HCT116 (cell line): ENCODE data around the gene PAN3. TPM values are rescaled to one million over a fixed set of nuclear protein-coding genes. Genes with fewer than 3 reads are reported as not detected.

Experiments
- ATAC-seq: fragments of 200-7000 bp; cut with Tn5 transposase; 2 replicates; pipeline ENCODE4 v1.9.1; 2020; ENCODE audit warnings: mild to moderate bottlenecking, moderate library complexity
- BruUV-seq: library from RNA; stranded (reverse); fragments of 400-500 nt; replicated peaks from 2 replicates; lab custom pipeline; 2021; lab: Mats Ljungman, UMichigan
- CTCF ChIA-PET: fragments of 300-600 bp; sonication (Branson Sonifier 250); formaldehyde crosslinking; loops from one replicate; lab custom pipeline; 2021; ENCODE audit warnings: antibody characterized with exemption; lab: Charles Lee
- POLR2A ChIA-PET: fragments of 300-600, 350-600 bp; sonication (Branson Sonifier 250); formaldehyde crosslinking; loops from one replicate; lab custom pipeline; 2021; ENCODE audit warnings: antibody characterized with exemption; lab: Charles Lee
- RAD21 ChIA-PET, 2 experiments: fragments of 300-600 bp; sonication (Branson Sonifier 250); formaldehyde crosslinking; loops; one replicate each; lab custom pipeline; 2023; ENCODE audit warnings: low total read pairs in 2 of 2; ENCODE audit not compliant: uncharacterized antibody in 2 of 2, unreplicated experiment in 2 of 2, low non-redundant PET in 1 of 2; lab: Charles Lee
- DNase-seq: peaks from one replicate; pipeline ENCODE4 v3.0.0-alpha.2; 2010; ENCODE audit warnings: low read depth, low spot score
- H2AFZ ChIP-seq: fragments of 200-600 bp; shearing (Covaris generic), sonication (generic); 2 replicates; pipeline ENCODE4 v1.6.1; 2017; ENCODE audit warnings: low read depth, mixed run types, mixed read lengths, antibody characterized with exemption, low read length; ENCODE audit not compliant: poor library complexity, severe bottlenecking
- H3K27ac ChIP-seq: 2 replicates; pipeline ENCODE4 v1.5.1; 2012; ENCODE audit warnings: low read depth, low read length
- H3K27me3 ChIP-seq: fragments of 200-600 bp; sonication (generic); 2 replicates; pipeline ENCODE4 v1.6.1; 2016; ENCODE audit warnings: mixed run types, low read length, mixed read lengths; ENCODE audit not compliant: insufficient read depth
- H3K36me3 ChIP-seq, 2 experiments: fragments of 200-500 bp in 1 of 2; fragments of 200-600 bp in 1 of 2; sonication (Bioruptor generic) in 1 of 2; sonication (generic) in 1 of 2; 2 replicates each; pipeline versions ENCODE4 v1.5.1 to v1.6.1; 2014 to 2016; ENCODE audit warnings: low read length in 2 of 2, inconsistent platforms in 1 of 2, mixed read lengths in 1 of 2, mixed run types in 1 of 2; ENCODE audit not compliant: insufficient read depth in 2 of 2, control insufficient read depth in 1 of 2
- H3K4me1 ChIP-seq, 2 experiments: fragments of 200-600 bp in 1 of 2; sonication (generic) in 1 of 2; 2 replicates each; pipeline versions ENCODE4 v1.5.1 to v1.6.1; 2012 to 2017; ENCODE audit warnings: low read length in 2 of 2, inconsistent platforms in 1 of 2, mild to moderate bottlenecking in 1 of 2, mixed read lengths in 1 of 2, mixed run types in 1 of 2, moderate library complexity in 1 of 2; ENCODE audit not compliant: insufficient read depth in 2 of 2, control insufficient read depth in 1 of 2
- H3K4me2 ChIP-seq: fragments of 200-600 bp; sonication (generic); 2 replicates; pipeline ENCODE4 v1.6.1; 2017; ENCODE audit warnings: mixed run types, low read length, mixed read lengths
- H3K4me3 ChIP-seq, 2 experiments: fragments of 200-600 bp in 1 of 2; sonication (generic) in 1 of 2; replicated peaks in 1 of 2; 2 replicates each; pipeline ENCODE4 v1.5.1; 2011 to 2016; ENCODE audit warnings: low read length in 2 of 2, control low read depth in 1 of 2, low read depth in 1 of 2, mild to moderate bottlenecking in 1 of 2, mixed read lengths in 1 of 2, mixed run types in 1 of 2
- H3K79me2 ChIP-seq: fragments of 200-600 bp; sonication (generic); 2 replicates; pipeline ENCODE4 v1.6.1; 2017; ENCODE audit warnings: mild to moderate bottlenecking, mixed run types, low read length, moderate library complexity, mixed read lengths; ENCODE audit not compliant: insufficient read depth
- H3K9ac ChIP-seq: fragments of 200-600 bp; sonication (generic); 2 replicates; pipeline ENCODE4 v1.6.1; 2016; ENCODE audit warnings: low read length, mixed read lengths
- H3K9me2 ChIP-seq: fragments of 200-600 bp; sonication (generic), shearing (Covaris generic); 2 replicates; pipeline ENCODE4 v1.6.1; 2017; ENCODE audit warnings: mixed run types, mild to moderate bottlenecking, moderate library complexity; ENCODE audit not compliant: insufficient read depth
- H3K9me3 ChIP-seq, 2 experiments: fragments of 200-500 bp in 1 of 2; fragments of 200-600 bp in 1 of 2; sonication (Bioruptor generic) in 1 of 2; sonication (generic) in 1 of 2; 2 replicates each; pipeline ENCODE4 v1.6.1; 2014 to 2017; ENCODE audit warnings: low read length in 2 of 2, mixed read lengths in 2 of 2, inconsistent platforms in 1 of 2, low read depth in 1 of 2, mild to moderate bottlenecking in 1 of 2, mixed run types in 1 of 2, moderate library complexity in 1 of 2; ENCODE audit not compliant: control insufficient read depth in 1 of 2, insufficient read depth in 1 of 2
- H4K20me1 ChIP-seq: fragments of 200-600 bp; sonication (generic), shearing (Covaris generic); 2 replicates; pipeline ENCODE4 v1.6.1; 2017; ENCODE audit warnings: mixed run types, mild to moderate bottlenecking, moderate library complexity; ENCODE audit not compliant: insufficient read depth
- CBX3 ChIP-seq: IDR thresholded peaks from 2 replicates; pipeline ENCODE4 v1.6.1; 2012; ENCODE audit warnings: low read depth
- CEBPB ChIP-seq: IDR thresholded peaks from 2 replicates; pipeline ENCODE4 v1.6.1; 2012; ENCODE audit warnings: low read depth
- EGR1 ChIP-seq: IDR thresholded peaks from 2 replicates; pipeline ENCODE4 v1.6.1; 2012; ENCODE audit warnings: low read depth
- ELF1 ChIP-seq: IDR thresholded peaks from 2 replicates; pipeline ENCODE4 v1.6.1; 2012; ENCODE audit warnings: low read depth, borderline replicate concordance
- JUND ChIP-seq: IDR thresholded peaks from 2 replicates; pipeline ENCODE4 v1.6.1; 2012
- MAX ChIP-seq: IDR thresholded peaks from 2 replicates; pipeline ENCODE4 v1.6.1; 2012
- POLR2AphosphoS5 ChIP-seq: IDR thresholded peaks from 2 replicates; pipeline ENCODE4 v1.6.1; 2011; ENCODE audit warnings: mild to moderate bottlenecking, low read depth, low read length, moderate library complexity
- RAD21 ChIP-seq: IDR thresholded peaks from 2 replicates; pipeline ENCODE4 v1.6.1; 2012; ENCODE audit warnings: low read depth, mild to moderate bottlenecking
- SIN3A ChIP-seq: IDR thresholded peaks from 2 replicates; pipeline ENCODE4 v1.6.1; 2012; ENCODE audit warnings: low read depth
- TCF7L2 ChIP-seq: IDR thresholded peaks from 2 replicates; pipeline ENCODE4 v1.7.0; 2011; ENCODE audit warnings: borderline replicate concordance, inconsistent platforms; ENCODE audit not compliant: insufficient read depth, insufficient read length; ENCODE audit errors: extremely low read depth
- YY1 ChIP-seq: IDR thresholded peaks from 2 replicates; pipeline ENCODE4 v1.6.1; 2011; ENCODE audit warnings: low read length, low read depth, moderate library complexity, mild to moderate bottlenecking; ENCODE audit not compliant: insufficient replicate concordance; ENCODE audit errors: extremely low read depth
- ZBTB33 ChIP-seq: IDR thresholded peaks from 2 replicates; pipeline ENCODE4 v1.6.1; 2011; ENCODE audit warnings: mild to moderate bottlenecking, low read length, moderate library complexity; ENCODE audit not compliant: insufficient replicate concordance; ENCODE audit errors: extremely low read depth
- ZFX ChIP-seq: fragments of 450-650 bp; IDR thresholded peaks from 2 replicates; pipeline ENCODE4 v1.6.1; 2017
- ZNF274 ChIP-seq: fragments of 200-500 bp; sonication (Bioruptor generic); IDR thresholded peaks from 2 replicates; pipeline ENCODE4 v1.6.1; 2014; ENCODE audit warnings: mild to moderate bottlenecking, low read depth, low read length, inconsistent platforms
- intact Hi-C: fragments of 100-400 bp; cut with micrococcal nuclease; formaldehyde crosslinking; loops from 2 replicates; pipeline ENCODE4 v1.10.0; 2022
- total RNA-seq: library from RNA; stranded (reverse); gene quantifications from one replicate; pipeline ENCODE4 v1.2.1, GENCODE V29; 2021; ENCODE audit not compliant: unreplicated experiment
- TF ChIP-seq, protein P1 (sequence below), 3 experiments: fragments of 200-600 bp in 1 of 3; sonication (generic) in 1 of 3; IDR thresholded peaks in 2 of 3; conservative IDR thresholded peaks in 1 of 3; 2 replicates each; pipeline ENCODE4 v1.5.1; 2012 to 2017; ENCODE audit warnings: low read depth in 2 of 3, low read length in 2 of 3, antibody characterized with exemption in 1 of 3, borderline replicate concordance in 1 of 3, control low read depth in 1 of 3, mild to moderate bottlenecking in 1 of 3, mixed read lengths in 1 of 3, mixed run types in 1 of 3, moderate library complexity in 1 of 3; ENCODE audit not compliant: insufficient read depth in 1 of 3
- TF ChIP-seq, protein P2 (sequence below): IDR thresholded peaks from 2 replicates; pipeline ENCODE4 v1.6.1; 2012; ENCODE audit warnings: low read depth

PAN3 gene
- total RNA-seq, 1 experiment from 2014 or later, result 30.1 TPM

DNA sequence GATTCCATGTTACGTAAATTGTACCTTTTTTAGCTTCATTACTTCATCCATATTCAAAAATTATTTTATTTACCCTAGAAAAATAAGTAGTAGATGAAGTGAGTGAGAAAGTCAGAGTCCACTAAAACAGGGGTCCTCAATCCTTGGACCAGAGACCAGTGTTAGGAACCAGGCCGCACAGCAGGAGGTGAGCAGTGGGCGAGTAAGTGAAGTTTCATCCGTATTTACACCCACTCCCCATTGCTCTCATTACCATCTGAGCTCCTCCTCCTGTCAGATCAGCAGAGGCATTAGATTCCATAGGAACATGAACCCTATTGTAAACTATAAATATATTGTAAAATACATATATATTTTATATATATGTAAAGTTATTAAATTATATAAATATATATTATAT is 119.0 kb downstream of the PAN3 start:
- RAD21 ChIA-PET, result no interaction called here
- no peak overlapping the region for H3K27ac ChIP-seq
- H3K4me1 ChIP-seq, result no peaks in the 10 kb centered on the region
- TF ChIP-seq EGR1, result no peak
- TF ChIP-seq ZBTB33, result no peak
- no peak for TF ChIP-seq POLR2AphosphoS5
- no peak for TF ChIP-seq ELF1
- no peak for TF ChIP-seq MAX
- TF ChIP-seq TCF7L2, result no peak
- no peak for TF ChIP-seq CEBPB
- no peak for TF ChIP-seq CBX3
- no peak for TF ChIP-seq ZFX
- TF ChIP-seq, protein P1, sequence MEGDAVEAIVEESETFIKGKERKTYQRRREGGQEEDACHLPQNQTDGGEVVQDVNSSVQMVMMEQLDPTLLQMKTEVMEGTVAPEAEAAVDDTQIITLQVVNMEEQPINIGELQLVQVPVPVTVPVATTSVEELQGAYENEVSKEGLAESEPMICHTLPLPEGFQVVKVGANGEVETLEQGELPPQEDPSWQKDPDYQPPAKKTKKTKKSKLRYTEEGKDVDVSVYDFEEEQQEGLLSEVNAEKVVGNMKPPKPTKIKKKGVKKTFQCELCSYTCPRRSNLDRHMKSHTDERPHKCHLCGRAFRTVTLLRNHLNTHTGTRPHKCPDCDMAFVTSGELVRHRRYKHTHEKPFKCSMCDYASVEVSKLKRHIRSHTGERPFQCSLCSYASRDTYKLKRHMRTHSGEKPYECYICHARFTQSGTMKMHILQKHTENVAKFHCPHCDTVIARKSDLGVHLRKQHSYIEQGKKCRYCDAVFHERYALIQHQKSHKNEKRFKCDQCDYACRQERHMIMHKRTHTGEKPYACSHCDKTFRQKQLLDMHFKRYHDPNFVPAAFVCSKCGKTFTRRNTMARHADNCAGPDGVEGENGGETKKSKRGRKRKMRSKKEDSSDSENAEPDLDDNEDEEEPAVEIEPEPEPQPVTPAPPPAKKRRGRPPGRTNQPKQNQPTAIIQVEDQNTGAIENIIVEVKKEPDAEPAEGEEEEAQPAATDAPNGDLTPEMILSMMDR (IDR thresholded peaks at IDR 0.05 in 2 of 3, conservative IDR thresholded peaks at IDR 0.05 in 1 of 3; ENCODE audit: borderline replicate concordance in 1 of 3, insufficient read depth in 1 of 3, low read depth in 2 of 3, low read length in 2 of 3), result no peak
- TF ChIP-seq, protein P2, sequence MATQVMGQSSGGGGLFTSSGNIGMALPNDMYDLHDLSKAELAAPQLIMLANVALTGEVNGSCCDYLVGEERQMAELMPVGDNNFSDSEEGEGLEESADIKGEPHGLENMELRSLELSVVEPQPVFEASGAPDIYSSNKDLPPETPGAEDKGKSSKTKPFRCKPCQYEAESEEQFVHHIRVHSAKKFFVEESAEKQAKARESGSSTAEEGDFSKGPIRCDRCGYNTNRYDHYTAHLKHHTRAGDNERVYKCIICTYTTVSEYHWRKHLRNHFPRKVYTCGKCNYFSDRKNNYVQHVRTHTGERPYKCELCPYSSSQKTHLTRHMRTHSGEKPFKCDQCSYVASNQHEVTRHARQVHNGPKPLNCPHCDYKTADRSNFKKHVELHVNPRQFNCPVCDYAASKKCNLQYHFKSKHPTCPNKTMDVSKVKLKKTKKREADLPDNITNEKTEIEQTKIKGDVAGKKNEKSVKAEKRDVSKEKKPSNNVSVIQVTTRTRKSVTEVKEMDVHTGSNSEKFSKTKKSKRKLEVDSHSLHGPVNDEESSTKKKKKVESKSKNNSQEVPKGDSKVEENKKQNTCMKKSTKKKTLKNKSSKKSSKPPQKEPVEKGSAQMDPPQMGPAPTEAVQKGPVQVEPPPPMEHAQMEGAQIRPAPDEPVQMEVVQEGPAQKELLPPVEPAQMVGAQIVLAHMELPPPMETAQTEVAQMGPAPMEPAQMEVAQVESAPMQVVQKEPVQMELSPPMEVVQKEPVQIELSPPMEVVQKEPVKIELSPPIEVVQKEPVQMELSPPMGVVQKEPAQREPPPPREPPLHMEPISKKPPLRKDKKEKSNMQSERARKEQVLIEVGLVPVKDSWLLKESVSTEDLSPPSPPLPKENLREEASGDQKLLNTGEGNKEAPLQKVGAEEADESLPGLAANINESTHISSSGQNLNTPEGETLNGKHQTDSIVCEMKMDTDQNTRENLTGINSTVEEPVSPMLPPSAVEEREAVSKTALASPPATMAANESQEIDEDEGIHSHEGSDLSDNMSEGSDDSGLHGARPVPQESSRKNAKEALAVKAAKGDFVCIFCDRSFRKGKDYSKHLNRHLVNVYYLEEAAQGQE, result no peak
- no peak for TF ChIP-seq JUND
- TF ChIP-seq RAD21, result no peak
- TF ChIP-seq ZNF274, result no peak
- TF ChIP-seq YY1, result no peak
- no peak for TF ChIP-seq SIN3A
- no peak for ATAC-seq
- H2AFZ ChIP-seq, result no peak overlapping the region
- H3K9me2 ChIP-seq, result no peaks in the 10 kb centered on the region
- DNase-seq, result no peak
- no peaks in the 10 kb centered on the region for H3K79me2 ChIP-seq
- no TSS peak for BruUV-seq
- H3K27me3 ChIP-seq, result no peaks in the 10 kb centered on the region
- no peak overlapping the region for H3K4me2 ChIP-seq
- peaks cover 3 to 9% of the 10 kb centered on the region in 2 experiments; a peak in 3 of 4 replicates for H3K36me3 ChIP-seq
- intact Hi-C loops, result no loop called here
- POLR2A ChIA-PET, result no interaction called here
- no peak overlapping the region for H3K4me3 ChIP-seq
- H3K9me3 ChIP-seq, result no peaks in the 10 kb centered on the region
- CTCF ChIA-PET, result no interaction called here
- no peak overlapping the region for H3K9ac ChIP-seq
- H4K20me1 ChIP-seq, result no peaks in the 10 kb centered on the region; the same call in 1 of the 2 replicates
